ENCODE results near the gene CISTR.

DNA sequence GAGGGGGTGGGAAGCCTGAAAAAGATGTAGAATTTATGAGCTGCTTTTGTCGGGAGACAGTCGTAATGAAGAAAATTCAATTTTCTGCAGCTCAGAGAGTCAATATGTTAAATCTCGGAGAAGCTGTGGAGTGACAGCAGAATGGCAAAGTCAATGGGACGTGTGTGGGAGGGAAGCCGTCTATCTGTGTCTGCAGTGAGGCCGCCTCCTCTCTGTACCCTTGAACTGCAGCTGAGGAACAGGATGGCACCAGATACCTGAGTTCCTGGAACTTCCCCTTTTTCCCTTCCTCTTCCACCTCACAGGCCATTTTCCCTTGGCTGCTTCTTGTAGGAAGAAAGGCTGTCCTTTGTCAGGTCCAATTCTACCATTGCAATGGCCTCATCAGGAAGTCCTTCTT lies 15.2 kb downstream of the CISTR start:
- TF ChIP-seq POLR2A (IDR thresholded peaks at IDR 0.05), result no peak
- TF ChIP-seq CTCF (IDR thresholded peaks at IDR 0.05), result no peak

All from heart left ventricle (tissue), 13 donors.